Measurements from ENCODE around the gene DSCAML1.
A peak's percentile ranks its signal among the peaks of the same experiment; 100 is the strongest.

Gene DSCAML1

DNA sequence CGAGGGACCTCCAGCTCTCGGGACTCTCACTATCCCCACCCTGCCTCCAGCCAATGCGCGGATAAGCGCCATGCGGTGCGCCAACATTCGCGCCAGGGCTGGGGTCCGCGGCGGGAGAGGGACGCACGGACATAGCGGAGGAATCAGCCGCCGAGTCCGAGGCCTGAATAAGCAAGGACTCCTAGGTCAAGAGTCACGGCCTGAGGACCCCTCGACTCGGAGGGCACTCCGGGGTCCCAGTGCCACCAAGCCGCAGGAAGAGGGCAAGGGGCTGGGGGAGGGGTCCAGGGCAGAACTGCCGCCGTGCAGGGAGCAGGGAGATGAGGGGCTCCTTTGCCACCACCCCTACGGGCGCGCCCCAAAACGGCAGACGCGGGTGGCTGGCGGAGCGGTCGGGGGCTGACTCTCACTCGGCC is 552 bp downstream of the DSCAML1 start:
- WGBS (ENCODE audit: extremely low coverage, insufficient coverage, insufficient read length): no CpG with 5 or more reads among the region's 35 CpGs
- Histone ChIP-seq H3K23ac (ENCODE audit: low read length) (no peak overlapping the region), H2AFZ (ENCODE audit: insufficient read depth, low read length, poor library complexity) (no peak overlapping the region), H3K9me3 (ENCODE audit: insufficient read depth, low read depth, low read length) (peaks cover under 1% of the 10 kb centered on the region), H2BK120ac (ENCODE audit: insufficient read depth, low read length, poor library complexity) (no peak overlapping the region), H3K9ac (ENCODE audit: low read length) (no peak overlapping the region), H3K36me3 (ENCODE audit: control insufficient read depth in 1 of 2, insufficient read depth in 2 of 2, low read length in 2 of 2) (no peaks in the 10 kb centered on the region), H3K27me3 (ENCODE audit: insufficient read depth, low read length) (peaks cover 56% of the 10 kb centered on the region), H3K79me1 (ENCODE audit: low read length) (no peaks in the 10 kb centered on the region), H2BK5ac (ENCODE audit: low read depth, low read length, poor library complexity) (no peak overlapping the region), H4K12ac (ENCODE audit: low read depth, low read length) (no peak overlapping the region), H4K91ac (ENCODE audit: low read depth, low read length) (no peak overlapping the region), H3K4me3 (ENCODE audit: low read depth, low read length) (peak overlapping the region; percentile 4), H3K27ac (ENCODE audit: low read depth, low read length) (no peak overlapping the region), H3K4me1 (ENCODE audit: control insufficient read depth in 1 of 2, insufficient read depth in 2 of 2, low read length in 2 of 2) (peaks cover 9 to 16% of the 10 kb centered on the region in 2 experiments), H3K4me2 (ENCODE audit: low read length) (peak overlapping the region; percentile 58), H2AK5ac (ENCODE audit: low read length) (no peak overlapping the region), H3K4ac (ENCODE audit: low read depth, low read length) (no peak overlapping the region), H3K14ac (ENCODE audit: low read length) (no peak overlapping the region), H4K8ac (ENCODE audit: low read depth, low read length) (no peak overlapping the region), H3K18ac (ENCODE audit: low read length) (no peak overlapping the region), H2BK12ac (ENCODE audit: low read length) (no peak overlapping the region), H3K79me2 (ENCODE audit: control insufficient read depth, insufficient read depth, low read length, poor library complexity) (no peaks in the 10 kb centered on the region)
- DNase-seq: no peak

DNA sequence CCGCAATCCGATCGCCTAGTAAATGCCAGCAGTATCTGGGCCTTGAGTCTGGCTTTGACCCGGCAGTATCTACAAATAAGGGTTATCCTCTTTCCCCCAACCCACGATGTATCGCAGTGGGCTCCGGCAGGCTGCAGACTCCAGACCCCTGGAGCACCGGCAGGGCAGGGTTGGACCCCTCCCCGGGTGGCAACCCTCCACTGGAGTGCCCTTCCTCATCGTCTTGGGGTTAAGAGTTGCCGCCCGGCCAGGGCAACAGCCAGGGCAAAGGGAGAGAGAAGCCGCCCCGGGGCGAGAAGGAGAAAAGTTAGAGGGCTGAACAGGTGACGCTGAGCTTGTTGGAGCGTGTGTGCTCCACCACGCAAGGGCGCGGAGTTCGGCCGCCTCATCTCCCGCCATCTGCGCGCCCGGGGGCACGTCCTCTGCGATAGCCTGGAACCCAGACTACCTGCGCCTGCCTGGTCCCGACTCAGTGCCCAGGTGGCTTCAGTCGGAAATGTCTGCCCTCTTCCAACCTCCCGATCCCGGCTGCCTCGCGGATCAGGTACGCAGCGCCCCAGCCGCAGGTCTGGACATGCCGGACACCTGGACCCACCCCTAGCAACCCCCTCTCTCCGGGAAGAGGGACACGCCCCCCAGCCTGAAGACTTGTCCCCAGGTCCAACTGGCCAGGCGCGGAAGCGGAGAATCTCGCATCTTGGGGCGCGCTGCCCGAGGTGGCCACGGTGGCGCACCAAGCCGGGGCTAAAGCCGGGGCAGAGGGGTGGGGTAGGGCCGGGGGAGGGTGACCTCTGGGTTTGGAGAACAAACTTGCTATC is 1.2 kb downstream of the DSCAML1 start:
- H3K23ac ChIP-seq (ENCODE audit: low read length): no peak overlapping the region
- no peak for DNase-seq
- peak overlapping the region; percentile 58 for H3K4me2 ChIP-seq (ENCODE audit: low read length)
- H4K12ac ChIP-seq (ENCODE audit: low read depth, low read length): no peak overlapping the region
- whole genome bisulfite sequencing (ENCODE audit: extremely low coverage, insufficient coverage, insufficient read length): no CpG with 5 or more reads among the region's 53 CpGs
- no peaks in the 10 kb centered on the region for H3K79me1 ChIP-seq (ENCODE audit: low read length)
- H3K4me1 ChIP-seq (ENCODE audit: control insufficient read depth in 1 of 2, insufficient read depth in 2 of 2, low read length in 2 of 2): peaks cover 9 to 16% of the 10 kb centered on the region in 2 experiments
- no peak overlapping the region for H3K18ac ChIP-seq (ENCODE audit: low read length)
- H2BK12ac ChIP-seq (ENCODE audit: low read length): no peak overlapping the region
- no peaks in the 10 kb centered on the region for H3K79me2 ChIP-seq (ENCODE audit: control insufficient read depth, insufficient read depth, low read length, poor library complexity)
- H4K91ac ChIP-seq (ENCODE audit: low read depth, low read length): no peak overlapping the region
- peaks cover 1% of the 10 kb centered on the region for H3K9me3 ChIP-seq (ENCODE audit: insufficient read depth, low read depth, low read length)
- H2BK5ac ChIP-seq (ENCODE audit: low read depth, low read length, poor library complexity): no peak overlapping the region
- H2AK5ac ChIP-seq (ENCODE audit: low read length): no peak overlapping the region
- no peak overlapping the region for H2BK120ac ChIP-seq (ENCODE audit: insufficient read depth, low read length, poor library complexity)
- H3K4ac ChIP-seq (ENCODE audit: low read depth, low read length): no peak overlapping the region
- no peak overlapping the region for H3K14ac ChIP-seq (ENCODE audit: low read length)
- no peak overlapping the region for H3K9ac ChIP-seq (ENCODE audit: low read length)
- peak overlapping the region; percentile 4 for H3K4me3 ChIP-seq (ENCODE audit: low read depth, low read length)
- H3K27me3 ChIP-seq (ENCODE audit: insufficient read depth, low read length): peaks cover 56% of the 10 kb centered on the region
- H4K8ac ChIP-seq (ENCODE audit: low read depth, low read length): no peak overlapping the region
- no peak overlapping the region for H3K27ac ChIP-seq (ENCODE audit: low read depth, low read length)
- no peaks in the 10 kb centered on the region for H3K36me3 ChIP-seq (ENCODE audit: control insufficient read depth in 1 of 2, insufficient read depth in 2 of 2, low read length in 2 of 2)
- no peak overlapping the region for H2AFZ ChIP-seq (ENCODE audit: insufficient read depth, low read length, poor library complexity)

DNA sequence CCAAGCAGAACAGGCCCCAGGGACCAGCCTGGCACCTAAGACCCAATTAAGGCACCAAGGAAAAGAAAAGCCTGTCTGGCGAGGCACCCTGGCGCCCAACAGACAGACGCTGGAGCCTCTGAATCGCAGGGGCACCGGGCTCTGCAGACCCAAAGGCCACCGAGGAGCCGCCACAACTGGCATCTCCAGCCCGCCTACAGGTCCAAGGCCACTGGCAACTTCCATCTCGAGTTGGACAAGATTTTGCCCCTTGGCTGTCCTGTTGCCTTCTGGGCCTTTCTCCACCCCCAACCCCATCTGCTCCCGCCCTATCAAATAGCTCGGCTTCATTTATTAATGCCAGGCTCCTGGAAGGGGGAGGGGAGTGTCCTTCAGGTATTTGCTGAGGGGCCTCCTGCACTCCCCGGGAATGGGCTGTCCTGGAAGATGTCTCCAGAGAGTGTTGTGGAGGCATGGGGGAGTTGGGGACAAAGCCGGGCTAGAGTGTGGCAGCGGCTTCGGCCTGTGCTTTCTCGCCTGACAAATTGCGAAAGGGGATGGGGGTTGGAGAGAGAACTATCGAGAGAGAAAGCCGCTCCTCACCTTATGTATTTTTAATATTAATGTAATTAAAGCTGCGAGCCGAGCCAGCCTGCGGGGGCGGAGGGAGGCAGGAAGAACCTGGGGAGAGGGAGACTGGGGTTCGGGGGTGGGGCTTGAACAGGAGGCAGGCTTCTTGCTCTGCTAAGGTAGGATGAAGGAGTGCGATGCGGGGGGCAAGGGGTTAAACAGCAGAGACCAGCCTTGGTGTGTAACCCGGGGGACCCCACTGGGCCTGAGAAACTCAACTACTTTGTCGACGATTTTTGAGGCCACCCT is 2.0 kb downstream of the DSCAML1 start:
- peaks cover 1% of the 10 kb centered on the region for H3K9me3 ChIP-seq (ENCODE audit: insufficient read depth, low read depth, low read length)
- no peak overlapping the region for H3K4me2 ChIP-seq (ENCODE audit: low read length)
- H4K8ac ChIP-seq (ENCODE audit: low read depth, low read length): no peak overlapping the region
- H2AFZ ChIP-seq (ENCODE audit: insufficient read depth, low read length, poor library complexity): no peak overlapping the region
- H4K12ac ChIP-seq (ENCODE audit: low read depth, low read length): no peak overlapping the region
- H4K91ac ChIP-seq (ENCODE audit: low read depth, low read length): no peak overlapping the region
- H3K79me1 ChIP-seq (ENCODE audit: low read length): no peaks in the 10 kb centered on the region
- no peak overlapping the region for H3K14ac ChIP-seq (ENCODE audit: low read length)
- no peak overlapping the region for H3K4ac ChIP-seq (ENCODE audit: low read depth, low read length)
- no peak overlapping the region for H2BK5ac ChIP-seq (ENCODE audit: low read depth, low read length, poor library complexity)
- peaks cover 56% of the 10 kb centered on the region for H3K27me3 ChIP-seq (ENCODE audit: insufficient read depth, low read length)
- H3K9ac ChIP-seq (ENCODE audit: low read length): no peak overlapping the region
- no peak overlapping the region for H3K23ac ChIP-seq (ENCODE audit: low read length)
- H2BK12ac ChIP-seq (ENCODE audit: low read length): no peak overlapping the region
- no peaks in the 10 kb centered on the region for H3K79me2 ChIP-seq (ENCODE audit: control insufficient read depth, insufficient read depth, low read length, poor library complexity)
- H2BK120ac ChIP-seq (ENCODE audit: insufficient read depth, low read length, poor library complexity): no peak overlapping the region
- no peaks in the 10 kb centered on the region for H3K36me3 ChIP-seq (ENCODE audit: control insufficient read depth in 1 of 2, insufficient read depth in 2 of 2, low read length in 2 of 2)
- WGBS (ENCODE audit: extremely low coverage, insufficient coverage, insufficient read length): no CpG with 5 or more reads among the region's 29 CpGs
- H3K18ac ChIP-seq (ENCODE audit: low read length): no peak overlapping the region
- H3K27ac ChIP-seq (ENCODE audit: low read depth, low read length): no peak overlapping the region
- H3K4me3 ChIP-seq (ENCODE audit: low read depth, low read length): no peak overlapping the region
- no peak for DNase-seq
- H2AK5ac ChIP-seq (ENCODE audit: low read length): no peak overlapping the region
- H3K4me1 ChIP-seq (ENCODE audit: control insufficient read depth in 1 of 2, insufficient read depth in 2 of 2, low read length in 2 of 2): peaks cover 9 to 16% of the 10 kb centered on the region in 2 experiments

DNA sequence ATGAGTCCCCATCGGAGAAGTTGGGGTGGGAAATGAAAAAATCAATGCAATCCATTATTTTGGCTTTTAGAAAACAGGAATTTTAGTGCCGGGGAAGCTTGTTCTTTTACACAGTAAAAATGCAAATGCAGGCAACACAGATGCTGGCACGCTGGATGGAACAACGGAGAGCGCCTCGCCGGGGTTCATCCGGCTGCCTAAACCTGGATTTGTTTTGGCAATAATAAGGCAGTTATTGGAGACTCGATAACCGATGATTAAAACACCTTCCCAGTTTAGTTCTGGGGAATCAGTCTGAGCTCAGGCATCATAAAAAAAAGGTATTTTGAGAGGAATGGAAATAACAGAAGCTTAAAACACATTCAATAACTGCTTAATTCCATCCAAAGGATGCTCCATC is 2.9 kb downstream of the DSCAML1 start:
- Histone ChIP-seq H3K4me3 (ENCODE audit: low read depth, low read length) (no peak overlapping the region), H3K4me2 (ENCODE audit: low read length) (no peak overlapping the region), H3K4ac (ENCODE audit: low read depth, low read length) (no peak overlapping the region), H3K79me1 (ENCODE audit: low read length) (no peaks in the 10 kb centered on the region), H3K27me3 (ENCODE audit: insufficient read depth, low read length) (peaks cover 51% of the 10 kb centered on the region), H3K27ac (ENCODE audit: low read depth, low read length) (no peak overlapping the region), H2BK5ac (ENCODE audit: low read depth, low read length, poor library complexity) (no peak overlapping the region), H2BK12ac (ENCODE audit: low read length) (no peak overlapping the region), H3K9ac (ENCODE audit: low read length) (no peak overlapping the region), H2AK5ac (ENCODE audit: low read length) (no peak overlapping the region), H2BK120ac (ENCODE audit: insufficient read depth, low read length, poor library complexity) (no peak overlapping the region), H4K12ac (ENCODE audit: low read depth, low read length) (no peak overlapping the region), H3K79me2 (ENCODE audit: control insufficient read depth, insufficient read depth, low read length, poor library complexity) (no peaks in the 10 kb centered on the region), H4K8ac (ENCODE audit: low read depth, low read length) (no peak overlapping the region), H3K9me3 (ENCODE audit: insufficient read depth, low read depth, low read length) (peaks cover 1% of the 10 kb centered on the region), H3K23ac (ENCODE audit: low read length) (no peak overlapping the region), H4K91ac (ENCODE audit: low read depth, low read length) (no peak overlapping the region), H3K14ac (ENCODE audit: low read length) (no peak overlapping the region), H3K36me3 (ENCODE audit: control insufficient read depth in 1 of 2, insufficient read depth in 2 of 2, low read length in 2 of 2) (no peaks in the 10 kb centered on the region), H3K18ac (ENCODE audit: low read length) (no peak overlapping the region), H2AFZ (ENCODE audit: insufficient read depth, low read length, poor library complexity) (no peak overlapping the region), H3K4me1 (ENCODE audit: control insufficient read depth in 1 of 2, insufficient read depth in 2 of 2, low read length in 2 of 2) (peaks cover 9 to 16% of the 10 kb centered on the region in 2 experiments)
- DNase-seq: no peak
- no CpG with 5 or more reads among the region's 10 CpGs for WGBS (ENCODE audit: extremely low coverage, insufficient coverage, insufficient read length)
